ENCODE results near the gene ATP6V1D. TPM values are rescaled to one million over a fixed set of nuclear protein-coding genes. Genes with fewer than 3 reads are reported as not detected.

Gene ATP6V1D
- total RNA-seq, 1 experiment from 2014 or later: 77.4 TPM

- Histone ChIP-seq H3K36me3 (ENCODE audit: control insufficient read depth, insufficient read depth, low read length) (peaks cover 1% of the 10 kb centered on the region), H3K4me3 (ENCODE audit: low read depth, low read length) (no peak overlapping the region), H3K27me3 (replicated peaks; ENCODE audit: control insufficient read depth, insufficient read depth, low read length) (no peaks in the 10 kb centered on the region), H3K9me3 (no peaks in the 10 kb centered on the region), H3K4me1 (no peaks in the 10 kb centered on the region)
- Mint-ChIP-seq H3K27me3 (ENCODE audit: insufficient read depth, unreplicated experiment) (no peaks in the 10 kb centered on the region), H3K4me3 (ENCODE audit: unreplicated experiment) (no peak overlapping the region), H3K27ac (ENCODE audit: unreplicated experiment) (no peak overlapping the region), H3K4me1 (ENCODE audit: low read depth, unreplicated experiment) (no peaks in the 10 kb centered on the region), H3K9me3 (ENCODE audit: unreplicated experiment) (no peaks in the 10 kb centered on the region), H3K36me3 (ENCODE audit: insufficient read depth, unreplicated experiment) (peaks cover 48% of the 10 kb centered on the region)
- POLR2A ChIA-PET: no interaction called here
- TF ChIP-seq, protein P1, sequence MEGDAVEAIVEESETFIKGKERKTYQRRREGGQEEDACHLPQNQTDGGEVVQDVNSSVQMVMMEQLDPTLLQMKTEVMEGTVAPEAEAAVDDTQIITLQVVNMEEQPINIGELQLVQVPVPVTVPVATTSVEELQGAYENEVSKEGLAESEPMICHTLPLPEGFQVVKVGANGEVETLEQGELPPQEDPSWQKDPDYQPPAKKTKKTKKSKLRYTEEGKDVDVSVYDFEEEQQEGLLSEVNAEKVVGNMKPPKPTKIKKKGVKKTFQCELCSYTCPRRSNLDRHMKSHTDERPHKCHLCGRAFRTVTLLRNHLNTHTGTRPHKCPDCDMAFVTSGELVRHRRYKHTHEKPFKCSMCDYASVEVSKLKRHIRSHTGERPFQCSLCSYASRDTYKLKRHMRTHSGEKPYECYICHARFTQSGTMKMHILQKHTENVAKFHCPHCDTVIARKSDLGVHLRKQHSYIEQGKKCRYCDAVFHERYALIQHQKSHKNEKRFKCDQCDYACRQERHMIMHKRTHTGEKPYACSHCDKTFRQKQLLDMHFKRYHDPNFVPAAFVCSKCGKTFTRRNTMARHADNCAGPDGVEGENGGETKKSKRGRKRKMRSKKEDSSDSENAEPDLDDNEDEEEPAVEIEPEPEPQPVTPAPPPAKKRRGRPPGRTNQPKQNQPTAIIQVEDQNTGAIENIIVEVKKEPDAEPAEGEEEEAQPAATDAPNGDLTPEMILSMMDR (IDR thresholded peaks at IDR 0.05; ENCODE audit: insufficient read depth in 1 of 2, low read depth in 1 of 2, low read length in 1 of 2, severe bottlenecking in 1 of 2, unreplicated experiment in 1 of 2): no peak
- CTCF ChIA-PET: no interaction called here
- intact Hi-C loops (cut with micrococcal nuclease; ENCODE audit: unreplicated experiment): no loop called here
- BruUV-seq (replicated peaks): no TSS peak
- no peak for DNase-seq
Measured at GRCh38 chr14:67389811-67390534, 30.4 kb upstream of the ATP6V1D start.

GRCh38 chr14:67389275-67389674 lies 29.7 kb upstream of the ATP6V1D start:
- no peak overlapping the region for H3K27ac Mint-ChIP-seq (ENCODE audit: unreplicated experiment)
- DNase-seq: no peak
- TF ChIP-seq, protein P1 (IDR thresholded peaks at IDR 0.05; ENCODE audit: insufficient read depth in 1 of 2, low read depth in 1 of 2, low read length in 1 of 2, severe bottlenecking in 1 of 2, unreplicated experiment in 1 of 2): no peak
- Histone ChIP-seq H3K4me3 (ENCODE audit: low read depth, low read length) (no peak overlapping the region), H3K4me1 (no peaks in the 10 kb centered on the region), H3K36me3 (ENCODE audit: control insufficient read depth, insufficient read depth, low read length) (peaks cover 1% of the 10 kb centered on the region), H3K9me3 (no peaks in the 10 kb centered on the region), H3K27me3 (replicated peaks; ENCODE audit: control insufficient read depth, insufficient read depth, low read length) (no peaks in the 10 kb centered on the region)
- no peaks in the 10 kb centered on the region for H3K27me3 Mint-ChIP-seq (ENCODE audit: insufficient read depth, unreplicated experiment)
- intact Hi-C loops (cut with micrococcal nuclease; ENCODE audit: unreplicated experiment): no loop called here
- H3K9me3 Mint-ChIP-seq (ENCODE audit: unreplicated experiment): no peaks in the 10 kb centered on the region
- BruUV-seq (replicated peaks): no TSS peak
- CTCF ChIA-PET: no interaction called here
- H3K4me3 Mint-ChIP-seq (ENCODE audit: unreplicated experiment): no peak overlapping the region
- H3K4me1 Mint-ChIP-seq (ENCODE audit: low read depth, unreplicated experiment): no peaks in the 10 kb centered on the region
- peaks cover 55% of the 10 kb centered on the region for H3K36me3 Mint-ChIP-seq (ENCODE audit: insufficient read depth, unreplicated experiment)
- POLR2A ChIA-PET: no interaction called here

DNA sequence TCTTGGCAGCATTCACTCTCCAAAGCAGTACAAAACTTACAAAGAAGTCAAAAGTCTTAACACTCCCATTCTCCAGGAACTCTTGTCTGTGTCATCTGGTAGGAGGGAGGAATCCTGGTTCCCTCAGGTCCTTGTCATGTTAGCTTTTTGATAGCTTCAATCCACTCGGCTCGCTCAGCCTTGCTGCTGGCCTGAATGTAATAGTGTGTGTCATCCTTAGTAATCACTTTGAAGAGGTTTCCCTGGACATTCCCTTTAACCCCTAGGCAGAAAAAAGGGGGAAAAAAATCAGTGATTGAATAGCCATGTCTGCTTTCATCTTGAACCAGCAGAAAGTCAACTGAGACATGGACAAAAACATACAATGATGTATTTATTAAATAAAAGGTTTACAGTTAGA lies 27.6 kb upstream of the ATP6V1D start:
- peaks cover 56% of the 10 kb centered on the region for H3K36me3 Mint-ChIP-seq (ENCODE audit: insufficient read depth, unreplicated experiment)

More for the DNA sequence above, 27.6 kb upstream of the ATP6V1D start:
- TF ChIP-seq, protein P1 (IDR thresholded peaks at IDR 0.05; ENCODE audit: insufficient read depth in 1 of 2, low read depth in 1 of 2, low read length in 1 of 2, severe bottlenecking in 1 of 2, unreplicated experiment in 1 of 2): no peak
- Histone ChIP-seq H3K9me3 (no peaks in the 10 kb centered on the region), H3K27me3 (replicated peaks; ENCODE audit: control insufficient read depth, insufficient read depth, low read length) (no peaks in the 10 kb centered on the region), H3K36me3 (ENCODE audit: control insufficient read depth, insufficient read depth, low read length) (peaks cover 1% of the 10 kb centered on the region), H3K4me3 (ENCODE audit: low read depth, low read length) (no peak overlapping the region), H3K4me1 (no peaks in the 10 kb centered on the region)
- no peak overlapping the region for H3K4me3 Mint-ChIP-seq (ENCODE audit: unreplicated experiment)
- intact Hi-C loops (cut with micrococcal nuclease; ENCODE audit: unreplicated experiment): no loop called here
- no peak overlapping the region for H3K27ac Mint-ChIP-seq (ENCODE audit: unreplicated experiment)
- no peaks in the 10 kb centered on the region for H3K4me1 Mint-ChIP-seq (ENCODE audit: low read depth, unreplicated experiment)
- BruUV-seq (replicated peaks): TSS peak; percentile 48
- no peak for DNase-seq
- H3K27me3 Mint-ChIP-seq (ENCODE audit: insufficient read depth, unreplicated experiment): no peaks in the 10 kb centered on the region
- no peaks in the 10 kb centered on the region for H3K9me3 Mint-ChIP-seq (ENCODE audit: unreplicated experiment)
- CTCF ChIA-PET: no interaction called here
- POLR2A ChIA-PET: no interaction called here
